ENCODE measurements around the gene AGAP1.
A peak's percentile ranks its signal among the peaks of the same experiment; 100 is the strongest.
"Not testable (repeated sequence)": the region's sequence is repeated elsewhere in the genome, so short reads cannot be mapped to it uniquely, and the experiment has no call there.

Gene AGAP1

GRCh38 chr2:235746257-235746934 lies 252.6 kb downstream of the AGAP1 start:
- peak; percentile 80 for FAIRE-seq

GRCh38 chr2:235747001-235747785 lies 253.3 kb downstream of the AGAP1 start:
- no peak for FAIRE-seq

GRCh38 chr2:235747786-235748091 lies 253.9 kb downstream of the AGAP1 start:
- no peak for FAIRE-seq

- FAIRE-seq = no peak
These were observed 255.4 kb downstream of the AGAP1 start for GRCh38 chr2:235749121-235749770.

GRCh38 chr2:235749771-235750160 lies 255.9 kb downstream of the AGAP1 start:
- no peak for FAIRE-seq

GRCh38 chr2:235752846-235753245 lies 259.0 kb downstream of the AGAP1 start:
- no peak for FAIRE-seq

- FAIRE-seq = no peak
These were observed 260.7 kb downstream of the AGAP1 start for GRCh38 chr2:235754357-235755207.

- FAIRE-seq = no peak
These were observed 262.6 kb downstream of the AGAP1 start for GRCh38 chr2:235756491-235756890.

GRCh38 chr2:235757212-235757611 lies 263.4 kb downstream of the AGAP1 start:
- no peak for FAIRE-seq

- FAIRE-seq = no peak
These were observed 263.8 kb downstream of the AGAP1 start for GRCh38 chr2:235757640-235758039.

- no peak for FAIRE-seq
These were observed 269.2 kb downstream of the AGAP1 start for GRCh38 chr2:235762832-235763598.

GRCh38 chr2:235763816-235764215 lies 270.0 kb downstream of the AGAP1 start:
- FAIRE-seq = no peak

- not testable (repeated sequence) for FAIRE-seq
These were observed 270.6 kb downstream of the AGAP1 start for GRCh38 chr2:235764478-235764877.

- no peak for FAIRE-seq
These were observed 271.5 kb downstream of the AGAP1 start for GRCh38 chr2:235765181-235765820.

- peak; percentile 92 for FAIRE-seq
These were observed 272.4 kb downstream of the AGAP1 start for GRCh38 chr2:235766278-235766677.

- FAIRE-seq = no peak
These were observed 274.8 kb downstream of the AGAP1 start for GRCh38 chr2:235768606-235769005.

- FAIRE-seq = no peak
These were observed 275.2 kb downstream of the AGAP1 start for GRCh38 chr2:235769046-235769445.

GRCh38 chr2:235770909-235771820 lies 277.3 kb downstream of the AGAP1 start:
- no peak for FAIRE-seq

GRCh38 chr2:235773188-235773928 lies 279.5 kb downstream of the AGAP1 start:
- FAIRE-seq = no peak

Data from TTC549 (cell line).